Measurements from ENCODE around the gene KAT7. TPM values are rescaled to one million over a fixed set of nuclear protein-coding genes. Genes with fewer than 3 reads are reported as not detected.

The KAT7 gene
- total RNA-seq, 2 donors from 2014 or later: 41.9 to 42.3 TPM

DNA sequence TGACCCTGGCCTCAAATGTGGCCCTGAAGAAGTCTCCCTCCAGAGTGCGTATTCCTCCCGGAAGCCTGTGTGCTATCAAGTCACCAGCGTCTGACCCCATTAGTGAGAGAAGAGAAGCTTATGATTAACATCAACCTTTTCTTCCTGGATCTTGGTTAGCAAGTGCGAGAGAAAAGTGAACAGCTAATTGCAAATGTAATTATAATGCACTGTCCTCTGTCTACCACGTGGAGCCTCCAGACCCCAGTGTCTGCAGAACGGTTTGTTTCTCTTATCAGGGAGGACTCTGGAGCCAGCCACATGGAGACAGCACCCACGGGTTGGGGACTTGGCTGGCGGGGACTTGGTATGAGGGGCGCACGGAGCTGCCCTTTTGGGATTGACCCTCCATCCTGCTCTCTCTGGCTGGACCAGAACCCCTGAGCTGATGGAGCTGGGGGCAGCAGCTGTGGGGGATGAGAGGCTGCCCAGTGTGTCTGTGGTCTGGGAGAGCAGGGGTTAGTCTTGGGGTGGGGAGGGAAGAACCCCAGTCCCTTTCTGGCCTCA lies 65.1 kb downstream of the KAT7 start:
- no peak for DNase-seq
- no peak for ATAC-seq
- intact Hi-C loops (cut with DNase I, micrococcal nuclease): no loop called here

DNA sequence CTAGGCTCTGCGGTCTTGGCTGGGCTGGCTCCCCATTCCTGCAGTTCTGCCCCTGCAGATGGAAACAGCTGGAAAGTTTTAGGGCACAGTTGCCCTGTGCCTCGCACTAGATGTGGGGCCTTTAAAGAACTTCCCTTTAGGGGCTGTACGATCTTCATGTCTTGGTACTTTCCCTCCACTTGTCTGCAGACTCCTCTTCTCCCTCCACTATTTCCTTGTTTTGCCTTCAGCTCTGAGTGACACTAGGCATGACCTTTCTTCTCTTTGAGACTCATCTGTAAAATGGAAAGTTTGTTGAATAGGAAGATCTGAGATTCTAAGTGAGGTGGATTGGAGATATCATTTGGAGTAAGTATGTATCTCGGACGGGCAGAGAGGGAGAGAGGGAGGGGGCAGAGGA lies 65.6 kb downstream of the KAT7 start:
- intact Hi-C loops (cut with DNase I, micrococcal nuclease): no loop called here
- DNase-seq (no peak), ATAC-seq (no peak)

DNA sequence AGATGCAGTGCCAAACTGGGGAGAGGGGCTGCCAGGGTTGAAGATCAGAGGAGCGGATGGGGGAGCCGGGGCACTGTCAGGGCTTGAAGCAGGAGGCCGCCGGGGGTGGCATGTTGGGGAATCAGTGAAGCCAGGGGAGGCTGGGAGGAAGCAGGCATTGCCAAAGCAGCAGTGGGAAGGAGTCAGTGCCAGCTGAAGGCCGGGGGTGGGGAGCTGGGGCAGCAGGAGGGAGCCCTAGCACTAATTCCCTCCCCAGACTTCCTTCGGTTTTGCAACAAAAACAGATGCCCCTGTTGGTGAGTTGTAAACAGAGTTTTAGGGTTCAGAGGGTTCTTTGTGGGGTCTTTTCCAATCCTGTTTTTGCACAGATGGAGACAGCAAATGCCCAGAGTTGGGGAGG lies 70.3 kb downstream of the KAT7 start:
- DNase-seq (no peak), ATAC-seq (no peak)
- intact Hi-C loops (cut with DNase I, micrococcal nuclease): no loop called here

DNA sequence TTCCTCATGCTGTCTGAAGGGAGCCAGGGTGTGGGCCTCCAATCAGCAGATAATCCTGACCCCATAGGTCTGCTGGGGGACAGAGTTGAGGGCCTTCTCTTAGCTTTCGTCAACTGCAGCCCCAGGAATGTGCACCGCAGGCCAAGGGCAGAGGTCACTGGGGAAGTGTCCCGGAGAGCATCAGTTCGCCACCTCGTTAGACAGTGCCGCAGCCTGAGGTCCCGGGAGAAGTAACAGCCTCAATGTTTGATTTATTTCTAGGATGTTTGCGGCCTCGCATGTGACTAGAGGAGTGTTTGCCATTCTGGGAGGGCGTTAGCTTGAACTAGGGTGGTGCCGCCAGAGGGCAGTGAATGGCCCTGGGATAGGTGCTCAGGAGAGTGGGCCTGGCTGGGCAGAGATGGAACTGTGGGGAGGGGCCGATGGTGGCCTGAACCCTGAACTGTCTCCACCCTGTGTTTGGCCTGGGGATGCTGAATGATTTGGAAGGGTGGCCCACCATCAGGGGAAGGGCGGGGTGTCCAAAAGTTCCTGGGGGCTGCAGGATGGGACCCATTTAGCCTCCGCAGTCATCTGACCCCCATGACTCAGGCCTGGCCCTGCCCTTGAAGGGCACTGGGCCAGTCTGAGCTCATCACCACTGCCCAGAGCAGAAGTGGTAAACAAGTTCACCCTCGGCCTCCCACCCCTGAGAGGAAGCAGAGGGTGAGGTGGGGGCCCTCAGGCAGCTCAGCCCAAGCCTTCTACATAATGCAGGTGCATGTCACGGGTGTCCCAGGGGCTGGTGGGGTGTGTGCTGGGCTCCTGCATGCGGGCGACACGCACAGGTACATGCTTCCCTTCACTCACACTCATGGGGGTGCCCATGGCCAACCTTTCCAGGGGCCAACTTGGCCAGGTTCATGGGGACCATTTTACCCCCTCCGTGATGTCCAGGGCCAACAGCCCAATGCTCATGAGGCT lies 71.8 kb downstream of the KAT7 start:
- intact Hi-C loops (cut with DNase I, micrococcal nuclease): loop anchor here (5.0 kb wide), 1 partner anchor 137 kb away; the partner anchor contains the start of gene DLX3 (in 2 of the 2)
- DNase-seq (peak in 1 of 2 donors; percentile 46), ATAC-seq (peak; percentile 83)

DNA sequence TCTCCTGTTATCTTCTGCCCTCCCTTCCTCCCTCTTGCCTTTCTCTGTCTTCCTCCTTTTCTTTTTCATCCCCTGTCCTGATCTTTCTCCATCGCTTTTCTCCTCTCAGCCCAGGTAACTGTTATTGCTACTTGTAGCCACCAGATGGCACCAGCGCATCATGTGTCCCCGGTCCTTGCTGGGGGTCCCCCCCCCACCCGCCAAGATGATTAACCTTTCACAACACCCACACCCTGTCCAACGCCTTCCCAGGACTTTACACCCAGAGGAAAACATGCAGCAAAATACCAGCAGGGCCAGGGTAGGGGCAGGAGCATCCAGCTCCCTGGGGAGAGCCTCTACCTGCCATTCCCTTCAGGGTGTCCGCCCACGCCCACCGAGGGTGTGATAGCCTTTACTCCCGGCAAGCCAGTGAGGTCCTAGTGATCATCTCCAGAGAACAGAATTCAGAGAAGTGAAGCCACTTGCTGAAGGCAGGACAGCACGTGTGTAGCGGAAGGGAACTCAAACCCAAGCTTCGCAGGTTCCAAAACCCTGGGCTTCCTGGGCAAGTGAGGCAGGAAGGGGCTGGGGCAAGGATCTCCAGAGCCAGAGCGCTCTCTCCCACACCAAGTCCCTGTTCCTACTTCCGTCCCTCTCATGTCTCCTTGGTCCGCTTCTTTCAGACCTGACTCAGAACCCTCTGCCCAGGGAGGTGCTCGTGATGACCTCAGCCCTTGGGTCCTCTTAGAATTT lies 72.8 kb downstream of the KAT7 start:
- intact Hi-C loops (cut with DNase I, micrococcal nuclease): loop anchor here (5.0 kb wide), 1 partner anchor 136 kb away; the partner anchor contains the start of gene DLX3 (in 2 of the 2)
- ATAC-seq (peak; percentile 64), DNase-seq (peak in 1 of 2 donors; percentile 66)

DNA sequence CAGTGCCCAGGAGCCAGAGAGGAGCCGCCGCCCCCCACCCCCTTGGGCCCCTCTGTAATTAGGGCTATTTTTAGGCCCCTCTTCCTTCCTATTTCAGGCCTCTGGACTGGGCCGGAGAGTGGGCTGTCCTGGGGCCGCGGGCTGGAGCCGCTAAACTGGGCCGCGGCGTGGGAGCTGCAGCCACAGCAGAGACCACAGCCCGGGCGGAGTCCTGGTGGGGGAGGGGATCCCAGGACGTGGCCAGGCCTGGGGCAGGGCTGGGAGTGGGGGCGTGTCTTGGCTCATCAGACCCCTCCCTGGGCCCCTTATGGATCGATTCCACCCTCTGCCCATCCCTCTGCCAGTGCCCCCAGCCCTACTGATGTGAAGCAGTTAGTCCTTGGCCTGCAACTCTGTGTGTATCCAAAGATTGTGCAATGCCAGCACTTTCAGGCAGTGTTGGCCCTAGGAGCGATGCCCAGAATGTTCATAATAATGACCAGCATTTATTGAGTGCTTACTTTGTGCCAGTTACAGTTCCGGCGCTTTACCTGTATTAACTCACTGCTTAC lies 74.4 kb downstream of the KAT7 start:
- intact Hi-C loops (cut with DNase I, micrococcal nuclease): loop anchor here (5.0 kb wide), 1 partner anchor 134 kb away; the partner anchor contains the start of gene DLX3 (in 2 of the 2)
- ATAC-seq: no peak

DNA sequence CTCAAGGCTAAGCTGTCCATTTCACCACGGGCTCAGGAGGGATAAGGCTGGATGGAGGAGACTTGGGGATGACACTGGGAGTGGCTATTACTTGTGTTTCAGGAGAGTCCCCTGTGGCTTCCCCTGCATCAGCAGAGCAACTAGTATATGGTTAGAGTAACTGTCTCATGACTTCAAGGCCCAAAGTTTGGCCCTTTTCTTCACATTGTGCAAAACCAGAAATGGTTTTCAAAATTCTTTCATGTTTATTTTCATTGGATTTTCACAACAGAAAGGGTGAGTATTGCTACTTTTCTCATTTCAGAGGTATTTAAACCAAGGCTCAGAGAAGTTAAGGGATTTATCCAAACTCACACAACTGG lies 77.5 kb downstream of the KAT7 start:
- DNase-seq: no peak
- intact Hi-C loops (cut with DNase I, micrococcal nuclease): no loop called here
- ATAC-seq: no peak

More for the DNA sequence above, 74.4 kb downstream of the KAT7 start:
- no peak for DNase-seq

DNA sequence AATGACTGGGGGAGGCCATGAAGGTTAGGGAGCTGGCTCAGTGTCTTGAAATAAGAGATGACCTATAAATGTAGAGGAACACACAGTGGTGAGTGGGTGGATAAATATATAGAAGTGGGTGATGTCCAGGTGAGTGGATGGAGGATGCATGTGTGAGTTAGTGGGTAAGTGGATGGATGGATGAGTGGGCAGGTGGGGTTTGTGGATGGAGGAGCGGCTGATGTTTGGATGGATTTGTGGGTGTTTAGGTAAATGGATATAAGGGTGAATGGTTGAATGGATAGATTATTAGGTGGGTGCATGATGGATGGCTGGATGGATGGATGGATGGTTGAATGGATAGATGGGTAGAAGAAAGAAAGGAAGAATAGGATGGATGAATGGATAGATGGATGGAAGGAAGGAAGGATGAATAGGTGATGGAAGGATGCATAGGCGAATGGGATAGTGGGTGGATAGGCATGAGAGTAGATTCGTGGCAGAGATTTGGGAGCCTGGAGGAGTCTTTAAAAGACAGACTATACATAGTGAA lies 78.5 kb downstream of the KAT7 start:
- intact Hi-C loops (cut with DNase I, micrococcal nuclease): no loop called here

DNA sequence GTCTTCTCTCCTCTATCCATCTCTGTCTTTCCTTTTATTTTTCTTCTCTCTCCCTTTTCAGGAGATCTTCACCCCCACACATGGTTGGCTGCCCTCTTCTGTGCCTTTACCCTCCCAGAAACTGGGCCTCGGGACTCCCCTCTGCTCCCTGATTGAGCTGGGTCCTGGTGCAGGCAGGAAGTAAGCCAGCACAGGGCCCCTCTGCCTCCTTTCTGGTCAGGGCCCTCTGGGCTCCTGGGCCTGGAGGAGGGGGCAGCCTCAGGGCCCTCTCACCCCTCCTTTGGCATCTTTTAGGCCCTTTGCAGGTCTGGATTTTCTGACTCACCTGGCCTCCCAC lies 80.5 kb downstream of the KAT7 start:
- intact Hi-C loops (cut with DNase I, micrococcal nuclease): no loop called here
- DNase-seq: no peak

More for the DNA sequence above, 78.5 kb downstream of the KAT7 start:
- no peak for DNase-seq
- no peak for ATAC-seq

DNA sequence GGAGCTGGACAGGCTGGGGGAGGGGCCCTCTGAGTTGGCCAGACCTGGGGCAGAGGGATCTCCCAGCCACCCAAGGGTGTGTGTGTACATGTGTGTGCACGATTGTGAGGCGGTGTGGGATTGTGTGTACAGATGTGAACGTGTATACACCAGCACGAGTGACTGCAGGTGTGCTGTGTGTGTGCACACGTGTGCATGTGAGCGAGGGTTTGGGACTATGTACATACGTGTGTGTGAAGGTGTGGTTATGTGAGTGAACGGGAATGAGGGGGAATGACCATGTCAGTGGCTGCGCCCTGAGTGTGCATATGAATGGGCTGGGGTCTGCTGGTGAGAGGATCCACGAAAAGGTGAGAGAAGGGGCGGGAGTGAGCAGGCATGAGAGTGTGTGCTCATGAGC lies 81.8 kb downstream of the KAT7 start:
- ATAC-seq (no peak), DNase-seq (no peak)
- intact Hi-C loops (cut with DNase I, micrococcal nuclease): no loop called here

More for the DNA sequence above, 80.5 kb downstream of the KAT7 start:
- ATAC-seq: no peak

DNA sequence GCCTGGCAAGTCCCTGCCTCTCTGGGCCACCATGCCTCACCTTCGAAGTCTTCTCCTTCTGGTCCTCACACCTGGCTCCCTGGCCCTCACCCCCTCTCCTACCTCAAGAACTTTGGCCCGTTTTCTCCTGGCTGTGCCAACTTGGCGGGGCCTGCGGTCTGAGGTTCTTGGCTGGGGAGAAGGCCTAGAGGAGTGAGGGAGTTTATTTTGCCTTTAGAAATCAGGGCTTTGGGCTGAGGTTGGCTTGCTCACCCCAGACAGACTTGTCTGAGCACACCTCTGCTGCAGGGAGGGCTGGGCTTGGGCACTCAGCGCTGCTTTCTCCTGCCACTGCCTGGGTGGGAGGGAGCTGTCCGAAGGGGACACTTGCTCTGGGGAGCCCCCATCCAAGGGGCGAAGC lies 82.7 kb downstream of the KAT7 start:
- intact Hi-C loops (cut with DNase I, micrococcal nuclease): no loop called here
- DNase-seq (no peak), ATAC-seq (no peak)

DNA sequence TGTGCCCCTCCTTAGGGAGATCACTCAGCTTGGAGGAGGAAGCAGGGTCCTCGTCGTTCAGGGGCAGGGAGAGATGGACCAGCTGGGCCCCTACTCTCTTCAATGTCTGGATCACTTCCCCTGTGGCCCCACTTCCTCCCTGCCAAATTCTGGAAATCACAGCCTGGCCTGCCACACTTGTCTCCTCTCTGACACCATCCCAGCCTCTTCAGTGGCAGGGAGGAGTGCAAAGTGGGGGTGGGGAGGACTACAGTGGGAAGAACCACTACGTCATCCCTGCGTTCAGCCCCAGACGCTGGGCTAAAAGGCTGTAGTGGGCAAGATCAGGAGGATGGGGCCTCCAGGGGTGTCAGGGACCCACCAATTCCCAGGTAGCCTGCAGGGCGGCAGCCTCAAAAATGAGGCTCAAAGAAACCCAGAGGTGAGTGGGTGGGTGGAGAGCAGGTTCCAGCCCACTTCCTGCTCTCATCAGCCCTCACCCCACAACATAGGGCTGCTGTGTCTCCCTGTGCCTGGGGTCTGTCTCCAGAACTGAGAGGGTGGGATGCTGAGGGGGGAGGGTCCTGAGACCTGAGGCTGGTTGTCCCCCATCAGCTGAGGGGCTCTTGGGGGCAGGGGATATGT lies 84.4 kb downstream of the KAT7 start:
- ATAC-seq (no peak), DNase-seq (no peak)
- intact Hi-C loops (cut with DNase I, micrococcal nuclease): no loop called here

DNA sequence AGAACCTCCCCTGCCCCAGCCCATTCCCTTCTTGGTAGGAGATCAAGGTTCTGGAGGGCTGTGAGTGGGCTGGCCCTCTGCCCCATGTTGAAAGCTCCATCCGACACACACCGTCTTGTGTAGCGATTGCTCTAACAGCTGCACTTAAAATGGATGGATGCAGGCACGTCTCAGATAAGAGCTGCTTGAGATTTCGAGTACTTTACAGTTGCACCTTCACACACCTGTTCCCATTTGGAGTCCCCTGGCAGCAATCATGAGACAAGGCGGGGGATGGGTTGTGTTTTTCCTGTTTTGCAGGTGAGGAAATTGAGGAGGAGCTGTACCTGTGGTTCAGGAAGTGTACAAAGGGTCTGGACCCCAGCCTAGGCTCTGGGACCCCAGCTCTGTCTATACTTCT lies 85.0 kb downstream of the KAT7 start:
- intact Hi-C loops (cut with DNase I, micrococcal nuclease): no loop called here
- ATAC-seq: no peak
- no peak for DNase-seq

DNA sequence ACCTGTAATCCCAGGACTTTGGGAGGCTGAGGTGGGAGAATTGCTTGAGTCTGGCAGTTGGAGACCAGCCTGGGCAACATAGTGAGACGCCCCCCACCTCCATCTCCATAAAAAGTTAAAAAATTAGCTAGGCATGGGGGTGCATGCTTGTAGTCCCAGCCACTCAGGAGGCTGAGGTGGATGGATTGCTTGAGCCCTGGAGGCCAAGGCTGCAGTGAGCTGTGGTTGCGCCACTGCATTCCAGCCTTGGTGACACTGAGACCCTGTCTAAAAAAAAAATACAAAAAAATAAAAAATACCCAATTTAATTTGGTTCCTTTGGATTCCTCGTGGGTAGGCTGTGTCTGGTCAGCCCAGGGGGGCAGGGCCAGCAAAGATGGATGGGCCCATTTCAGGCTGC lies 85.4 kb downstream of the KAT7 start:
- intact Hi-C loops (cut with DNase I, micrococcal nuclease): no loop called here
- no peak for ATAC-seq
- DNase-seq: no peak

DNA sequence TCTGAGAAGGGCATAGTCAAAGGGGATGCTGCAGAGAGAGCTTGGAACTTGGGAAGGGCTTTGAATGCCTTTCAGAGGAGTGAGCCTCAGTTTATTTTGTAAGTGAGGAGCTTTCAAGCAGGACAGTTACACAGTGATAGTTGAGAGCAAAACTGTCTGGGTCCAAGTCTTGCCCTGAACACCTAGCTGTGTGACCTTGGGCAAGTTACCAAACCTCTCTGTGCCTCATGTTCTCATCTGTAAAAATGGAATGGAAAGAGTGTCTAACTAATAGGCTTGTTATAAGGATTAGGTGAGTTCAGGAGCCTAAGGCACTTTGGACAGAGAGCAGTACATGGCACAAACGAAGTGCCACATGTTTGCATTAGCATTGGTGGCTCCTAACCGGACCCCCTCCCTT lies 86.4 kb downstream of the KAT7 start:
- no peak for ATAC-seq
- intact Hi-C loops (cut with DNase I, micrococcal nuclease): loop anchor here in 1 of 2 donors (5.0 kb wide), 1 partner anchor 122 kb away; the partner anchor contains the start of gene DLX3
- no peak for DNase-seq

DNA sequence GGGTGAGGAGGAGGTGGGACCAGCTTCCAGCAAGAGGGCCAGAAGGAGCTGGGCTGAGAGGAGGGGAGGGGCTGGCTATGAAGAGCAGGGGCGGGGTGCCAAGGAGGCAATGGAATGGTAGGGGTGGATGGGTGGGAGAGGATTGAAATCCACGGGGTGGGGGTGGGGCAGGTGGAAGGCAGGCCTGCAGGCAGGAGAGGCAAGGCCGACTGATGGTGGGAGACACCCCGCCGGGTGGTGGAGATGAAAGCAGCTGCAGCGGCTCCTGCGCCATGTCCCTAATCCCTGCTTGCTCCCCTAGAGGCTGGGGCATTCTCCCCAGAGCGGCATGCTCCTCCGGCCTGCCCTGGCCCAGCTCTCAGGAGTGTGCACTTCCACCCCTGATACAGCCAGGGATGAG lies 87.2 kb downstream of the KAT7 start:
- DNase-seq (no peak), ATAC-seq (no peak)
- intact Hi-C loops (cut with DNase I, micrococcal nuclease): loop anchor here in 1 of 2 donors (5.0 kb wide), 1 partner anchor 122 kb away; the partner anchor contains the start of gene DLX3

DNA sequence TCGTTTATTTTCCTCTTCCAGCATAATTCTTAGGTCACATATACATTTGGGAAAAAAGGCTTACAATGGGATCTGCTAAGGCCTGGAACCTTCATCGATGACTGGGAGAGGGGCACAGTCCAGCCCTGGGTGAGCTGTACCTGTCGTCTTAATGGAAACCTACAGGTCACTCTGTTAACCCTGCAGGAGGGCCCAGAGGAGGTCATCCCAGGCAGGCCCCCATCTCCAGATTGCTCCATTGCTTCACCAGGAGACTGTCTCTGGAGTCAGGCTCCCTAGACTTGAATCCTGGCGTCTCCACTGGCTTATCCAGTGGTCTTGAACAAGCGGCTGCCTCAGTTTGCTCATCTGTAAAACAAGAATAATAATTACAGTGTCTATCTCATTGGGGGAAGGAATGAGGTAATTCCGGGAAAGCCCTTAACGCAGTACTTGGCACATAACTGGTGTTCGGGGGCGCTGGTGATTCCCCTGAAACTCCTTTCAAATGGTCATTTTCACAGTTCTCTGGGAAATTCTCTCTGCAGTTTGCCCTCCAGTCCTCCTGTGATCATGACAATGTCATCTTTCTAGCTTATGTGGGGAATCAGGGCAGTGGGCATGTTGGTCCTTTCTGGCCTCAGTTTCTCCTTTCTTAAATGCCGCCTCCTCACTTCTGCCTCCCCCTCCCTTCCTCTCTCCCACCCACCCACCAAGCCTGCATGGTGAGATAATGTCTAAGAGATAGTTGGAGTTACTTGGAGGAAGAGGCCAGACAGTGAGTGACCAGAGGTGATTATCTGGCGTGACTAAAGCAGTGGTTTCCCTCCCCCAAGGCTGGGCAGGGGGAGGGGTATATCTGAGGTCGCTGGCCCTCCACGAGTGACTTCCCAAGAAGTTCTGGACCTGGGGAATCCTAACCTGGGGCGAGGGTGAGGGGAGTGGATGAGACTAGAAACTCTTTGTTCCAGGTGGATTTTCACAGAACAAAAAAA lies 90.7 kb downstream of the KAT7 start:
- intact Hi-C loops (cut with DNase I, micrococcal nuclease): loop anchor here in 1 of 2 donors (5.0 kb wide), 1 partner anchor 118 kb away; the partner anchor contains the start of gene DLX3
- ATAC-seq (no peak), DNase-seq (no peak)
